ENCODE data around the gene KIF6.

GRCh38 chr6:39517756-39518155 lies 207.5 kb downstream of the KIF6 start:
- no peak for TF ChIP-seq CTCF (IDR thresholded peaks at IDR 0.05)
- no peak for TF ChIP-seq POLR2A (IDR thresholded peaks at IDR 0.05)
